ENCODE results near the gene ROBO3.

Gene ROBO3

GRCh38 chr11:124874571-124875255 is 9.5 kb downstream of the ROBO3 start:
- Histone ChIP-seq H3K4me1 (ENCODE audit: control insufficient read depth in 1 of 2, insufficient read depth in 1 of 2, low read depth in 1 of 2, low read length in 1 of 2) (peaks cover 9 to 17% of the 10 kb centered on the region in 2 experiments), H3K27ac (no peak overlapping the region), H3K36me3 (no peaks in the 10 kb centered on the region), H3K4me3 (ENCODE audit: low read depth in 1 of 2, low read length in 1 of 2) (no peak overlapping the region), H3K9me3 (no peaks in the 10 kb centered on the region), H3K27me3 (peaks cover 99% of the 10 kb centered on the region)
- TF ChIP-seq CTCF (IDR thresholded peaks at IDR 0.05): no peak

GRCh38 chr11:124875401-124875800 is 10.2 kb downstream of the ROBO3 start:
- H3K36me3 ChIP-seq: no peaks in the 10 kb centered on the region
- no peaks in the 10 kb centered on the region for H3K9me3 ChIP-seq
- H3K4me3 ChIP-seq (ENCODE audit: low read depth in 1 of 2, low read length in 1 of 2): no peak overlapping the region
- H3K4me1 ChIP-seq (ENCODE audit: control insufficient read depth in 1 of 2, insufficient read depth in 1 of 2, low read depth in 1 of 2, low read length in 1 of 2): peaks cover 9 to 17% of the 10 kb centered on the region in 2 experiments
- no peak for TF ChIP-seq CTCF (IDR thresholded peaks at IDR 0.05)
- no peak overlapping the region for H3K27ac ChIP-seq
- H3K27me3 ChIP-seq: peaks cover 92% of the 10 kb centered on the region

- H3K27ac ChIP-seq: no peak overlapping the region
- peaks cover 9 to 17% of the 10 kb centered on the region in 2 experiments for H3K4me1 ChIP-seq (ENCODE audit: control insufficient read depth in 1 of 2, insufficient read depth in 1 of 2, low read depth in 1 of 2, low read length in 1 of 2)
- peak; percentile 36 for TF ChIP-seq CTCF (IDR thresholded peaks at IDR 0.05)
- H3K27me3 ChIP-seq: peaks cover 84% of the 10 kb centered on the region
- H3K9me3 ChIP-seq: no peaks in the 10 kb centered on the region
- no peaks in the 10 kb centered on the region for H3K36me3 ChIP-seq
- H3K4me3 ChIP-seq (ENCODE audit: low read depth in 1 of 2, low read length in 1 of 2): peak overlapping the region; percentile 52 to 74
Observed at GRCh38 chr11:124875943-124876817, 10.9 kb downstream of the ROBO3 start.

- no peak overlapping the region for H3K27ac ChIP-seq
- H3K9me3 ChIP-seq: no peaks in the 10 kb centered on the region
- peak overlapping the region; percentile 52 to 74 for H3K4me3 ChIP-seq (ENCODE audit: low read depth in 1 of 2, low read length in 1 of 2)
- no peak for TF ChIP-seq CTCF (IDR thresholded peaks at IDR 0.05)
- H3K4me1 ChIP-seq (ENCODE audit: control insufficient read depth in 1 of 2, insufficient read depth in 1 of 2, low read depth in 1 of 2, low read length in 1 of 2): peaks cover 9 to 17% of the 10 kb centered on the region in 2 experiments
- H3K36me3 ChIP-seq: no peaks in the 10 kb centered on the region
- H3K27me3 ChIP-seq: peaks cover 76% of the 10 kb centered on the region
Observed at GRCh38 chr11:124876818-124877630, 11.8 kb downstream of the ROBO3 start.

GRCh38 chr11:124877631-124877909 is 12.3 kb downstream of the ROBO3 start:
- no peak for TF ChIP-seq CTCF (IDR thresholded peaks at IDR 0.05)
- no peak overlapping the region for H3K27ac ChIP-seq
- no peaks in the 10 kb centered on the region for H3K36me3 ChIP-seq
- peaks cover 9 to 17% of the 10 kb centered on the region in 2 experiments for H3K4me1 ChIP-seq (ENCODE audit: control insufficient read depth in 1 of 2, insufficient read depth in 1 of 2, low read depth in 1 of 2, low read length in 1 of 2)
- peaks cover 71% of the 10 kb centered on the region for H3K27me3 ChIP-seq
- H3K9me3 ChIP-seq: no peaks in the 10 kb centered on the region
- H3K4me3 ChIP-seq (ENCODE audit: low read depth in 1 of 2, low read length in 1 of 2): no peak overlapping the region
